GM20431 (cell line): ENCODE measurements around the gene SLC2A4RG.

ENCODE experiments used
- in situ Hi-C: fragments of 300-500 bp; cut with MseI, MboI; formaldehyde crosslinking; loops from one replicate; pipeline ENCODE4 v1.15.0; 2020; ENCODE audit warnings: low sequenced_read_pairs; ENCODE audit not compliant: unreplicated experiment

The SLC2A4RG gene

GRCh38 chr20:63738687-63739129 is 868 bp upstream of the SLC2A4RG start:
- in situ Hi-C loops: no loop called here

GRCh38 chr20:63740070-63740626 is 572 bp downstream of the SLC2A4RG start:
- in situ Hi-C loops: no loop called here

GRCh38 chr20:63740627-63741353 is 1.2 kb downstream of the SLC2A4RG start:
- in situ Hi-C loops: no loop called here

- in situ Hi-C loops: no loop called here
Measured at GRCh38 chr20:63741354-63741675, 1.7 kb downstream of the SLC2A4RG start.

- in situ Hi-C loops: no loop called here
Measured at GRCh38 chr20:63741676-63742380, 2.3 kb downstream of the SLC2A4RG start.

GRCh38 chr20:63742381-63743024 is 2.9 kb downstream of the SLC2A4RG start:
- in situ Hi-C loops: no loop called here

GRCh38 chr20:63743210-63743970 is 3.8 kb downstream of the SLC2A4RG start:
- in situ Hi-C loops: no loop called here

GRCh38 chr20:63744158-63744557 is 4.6 kb downstream of the SLC2A4RG start:
- in situ Hi-C loops: no loop called here

GRCh38 chr20:63744574-63745423 is 5.2 kb downstream of the SLC2A4RG start:
- in situ Hi-C loops: no loop called here

- in situ Hi-C loops: no loop called here
Measured at GRCh38 chr20:63745424-63745805, 5.8 kb downstream of the SLC2A4RG start.

- in situ Hi-C loops: no loop called here
Measured at GRCh38 chr20:63745961-63746731, 6.6 kb downstream of the SLC2A4RG start.

GRCh38 chr20:63746751-63747315 is 7.3 kb downstream of the SLC2A4RG start:
- in situ Hi-C loops: no loop called here

GRCh38 chr20:63747622-63748069 is 8.1 kb downstream of the SLC2A4RG start:
- in situ Hi-C loops: no loop called here

- in situ Hi-C loops: no loop called here
Measured at GRCh38 chr20:63748070-63748933, 8.7 kb downstream of the SLC2A4RG start.

GRCh38 chr20:63748934-63749270 is 9.3 kb downstream of the SLC2A4RG start:
- in situ Hi-C loops: no loop called here

- in situ Hi-C loops: no loop called here
Measured at GRCh38 chr20:63749597-63750508, 10.3 kb downstream of the SLC2A4RG start.
